ENCODE data around the gene SH3D19. TPM values are rescaled to one million over a fixed set of nuclear protein-coding genes. Genes with fewer than 3 reads are reported as not detected.

SH3D19 gene
- total RNA-seq, 4 donors from 2014 or later: 35.6 to 73.1 (median 50.5) TPM

DNA sequence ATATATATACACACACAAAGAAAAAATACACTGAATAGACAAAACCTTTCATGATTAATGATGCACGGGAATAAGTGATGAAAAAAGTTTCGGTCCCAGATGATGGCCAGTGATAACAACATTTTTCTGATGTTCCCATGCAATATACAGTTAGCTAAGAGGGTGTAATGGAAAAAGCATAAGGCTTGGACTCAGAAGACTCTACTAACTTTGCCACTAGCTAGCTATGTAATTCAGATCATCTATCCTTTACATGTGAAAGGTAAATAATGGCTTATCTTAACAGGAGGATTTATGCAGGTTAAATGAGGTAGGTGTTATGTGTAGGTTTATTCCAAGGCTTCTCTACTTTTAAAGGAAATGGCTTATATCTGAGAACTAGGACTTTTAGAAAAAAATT, 221.6 kb downstream of the SH3D19 start:
- intact Hi-C loops (cut with DNase I; ENCODE audit: low total_unique reads) (no loop called here), in situ Hi-C loops (cut with MboI; ENCODE audit: low sequenced_read_pairs in 4 of 4) (loop anchor here (25.0 kb wide), 2 partner anchors 259 to 659 kb away; partner anchors contain the start of gene GATB (in 1 of the 4))
- ATAC-seq (no peak), DNase-seq (no peak)
- H3K27me3 ChIP-seq: no peaks in the 10 kb centered on the region
- TF ChIP-seq, protein P1, sequence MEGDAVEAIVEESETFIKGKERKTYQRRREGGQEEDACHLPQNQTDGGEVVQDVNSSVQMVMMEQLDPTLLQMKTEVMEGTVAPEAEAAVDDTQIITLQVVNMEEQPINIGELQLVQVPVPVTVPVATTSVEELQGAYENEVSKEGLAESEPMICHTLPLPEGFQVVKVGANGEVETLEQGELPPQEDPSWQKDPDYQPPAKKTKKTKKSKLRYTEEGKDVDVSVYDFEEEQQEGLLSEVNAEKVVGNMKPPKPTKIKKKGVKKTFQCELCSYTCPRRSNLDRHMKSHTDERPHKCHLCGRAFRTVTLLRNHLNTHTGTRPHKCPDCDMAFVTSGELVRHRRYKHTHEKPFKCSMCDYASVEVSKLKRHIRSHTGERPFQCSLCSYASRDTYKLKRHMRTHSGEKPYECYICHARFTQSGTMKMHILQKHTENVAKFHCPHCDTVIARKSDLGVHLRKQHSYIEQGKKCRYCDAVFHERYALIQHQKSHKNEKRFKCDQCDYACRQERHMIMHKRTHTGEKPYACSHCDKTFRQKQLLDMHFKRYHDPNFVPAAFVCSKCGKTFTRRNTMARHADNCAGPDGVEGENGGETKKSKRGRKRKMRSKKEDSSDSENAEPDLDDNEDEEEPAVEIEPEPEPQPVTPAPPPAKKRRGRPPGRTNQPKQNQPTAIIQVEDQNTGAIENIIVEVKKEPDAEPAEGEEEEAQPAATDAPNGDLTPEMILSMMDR (IDR thresholded peaks at IDR 0.05 in 4 of 5, conservative IDR thresholded peaks at IDR 0.05 in 1 of 5): no peak
- TF ChIP-seq POLR2A (IDR thresholded peaks at IDR 0.05): no peak
- no peaks in the 10 kb centered on the region for H3K9me3 ChIP-seq
- H3K36me3 ChIP-seq: peaks cover 5 to 69% of the 10 kb centered on the region in 2 donors
- peaks cover 16 to 20% of the 10 kb centered on the region in 2 donors for H3K4me1 ChIP-seq
- H3K27ac ChIP-seq: no peak overlapping the region
- no peak overlapping the region for H3K4me3 ChIP-seq

DNA sequence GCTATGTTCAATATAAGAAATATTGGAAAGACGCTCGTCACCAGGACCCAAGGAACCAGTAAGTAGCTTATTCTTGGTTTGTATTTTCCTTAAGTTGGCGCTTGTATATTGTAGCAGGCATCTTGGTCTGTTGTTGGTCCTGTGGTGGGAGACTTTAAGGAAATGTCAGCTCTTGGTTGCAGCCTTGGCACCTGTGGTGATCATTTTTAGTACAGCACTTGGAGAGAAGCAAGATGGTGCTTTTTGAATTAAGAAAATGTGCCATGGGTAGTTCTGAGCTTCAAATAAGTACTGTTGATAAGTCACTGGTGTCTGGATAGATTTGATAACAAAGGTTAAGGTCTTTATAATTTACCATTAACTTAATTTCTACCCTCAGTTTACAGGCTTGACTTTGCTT, 224.9 kb downstream of the SH3D19 start:
- in situ Hi-C loops (cut with MboI; ENCODE audit: low sequenced_read_pairs in 4 of 4) (loop anchor here (25.0 kb wide), 2 partner anchors 262 to 662 kb away; partner anchors contain the start of gene GATB (in 1 of the 4)), intact Hi-C loops (cut with DNase I; ENCODE audit: low total_unique reads) (no loop called here)
- H3K4me1 ChIP-seq: peaks cover 16 to 18% of the 10 kb centered on the region in 2 donors
- no peaks in the 10 kb centered on the region for H3K9me3 ChIP-seq
- peaks cover 5 to 48% of the 10 kb centered on the region in 2 donors for H3K36me3 ChIP-seq
- H3K4me3 ChIP-seq: peak overlapping the region; percentile 77 to 89 (median 81)
- no peak for ATAC-seq
- no peaks in the 10 kb centered on the region for H3K27me3 ChIP-seq
- H3K27ac ChIP-seq: peak overlapping the region; percentile 89 to 91 (median 89)
- no peak for DNase-seq
- TF ChIP-seq, protein P1 (IDR thresholded peaks at IDR 0.05 in 4 of 5, conservative IDR thresholded peaks at IDR 0.05 in 1 of 5): no peak
- TF ChIP-seq POLR2A (IDR thresholded peaks at IDR 0.05): no peak

DNA sequence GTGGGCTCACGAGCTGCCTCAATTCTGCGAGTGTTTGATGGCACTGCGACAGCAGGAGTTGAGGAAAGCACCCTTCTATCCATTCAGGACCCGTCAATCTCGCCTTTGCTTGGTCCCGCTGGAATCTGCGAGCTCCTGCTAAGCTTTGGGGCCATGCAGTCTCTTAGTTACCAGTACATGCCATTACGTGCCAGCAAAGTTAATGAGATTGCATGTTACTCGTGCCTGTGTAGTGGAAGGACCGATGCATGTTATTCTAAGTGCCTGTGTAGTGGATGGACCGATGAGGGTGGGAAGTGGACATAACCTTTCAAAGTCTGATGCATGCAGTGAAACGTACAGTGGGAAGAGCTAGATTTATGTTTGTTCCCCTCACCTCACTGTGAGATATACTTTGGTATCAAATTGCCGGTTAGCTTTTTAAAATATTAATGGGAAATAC, 225.4 kb downstream of the SH3D19 start:
- peak overlapping the region; percentile 77 to 89 (median 81) for H3K4me3 ChIP-seq
- H3K36me3 ChIP-seq: peaks cover 5 to 43% of the 10 kb centered on the region in 2 donors
- TF ChIP-seq, protein P1 (IDR thresholded peaks at IDR 0.05 in 4 of 5, conservative IDR thresholded peaks at IDR 0.05 in 1 of 5): no peak
- no peak for TF ChIP-seq POLR2A (IDR thresholded peaks at IDR 0.05)
- peak overlapping the region; percentile 89 to 91 (median 89) for H3K27ac ChIP-seq
- H3K4me1 ChIP-seq: peaks cover 16 to 18% of the 10 kb centered on the region in 2 donors
- peak; percentile 20 to 23 for ATAC-seq
- no peaks in the 10 kb centered on the region for H3K27me3 ChIP-seq
- in situ Hi-C loops (cut with MboI; ENCODE audit: low sequenced_read_pairs in 4 of 4): loop anchor here (10.0 to 25.0 kb wide), 4 partner anchors 262 to 1687 kb away; partner anchors contain the start of genes GATB (in 2 of the 4), ARFIP1 (in 1 of the 4) and TIGD4 (in 1 of the 4)
- DNase-seq: peak in 1 of 2 donors; percentile 6
- H3K9me3 ChIP-seq: no peaks in the 10 kb centered on the region
- intact Hi-C loops (cut with DNase I; ENCODE audit: low total_unique reads): loop anchor here (1.0 to 5.0 kb wide), 4 partner anchors 85 to 1682 kb away; partner anchors contain the start of genes GATB, LRBA and SH3D19

DNA sequence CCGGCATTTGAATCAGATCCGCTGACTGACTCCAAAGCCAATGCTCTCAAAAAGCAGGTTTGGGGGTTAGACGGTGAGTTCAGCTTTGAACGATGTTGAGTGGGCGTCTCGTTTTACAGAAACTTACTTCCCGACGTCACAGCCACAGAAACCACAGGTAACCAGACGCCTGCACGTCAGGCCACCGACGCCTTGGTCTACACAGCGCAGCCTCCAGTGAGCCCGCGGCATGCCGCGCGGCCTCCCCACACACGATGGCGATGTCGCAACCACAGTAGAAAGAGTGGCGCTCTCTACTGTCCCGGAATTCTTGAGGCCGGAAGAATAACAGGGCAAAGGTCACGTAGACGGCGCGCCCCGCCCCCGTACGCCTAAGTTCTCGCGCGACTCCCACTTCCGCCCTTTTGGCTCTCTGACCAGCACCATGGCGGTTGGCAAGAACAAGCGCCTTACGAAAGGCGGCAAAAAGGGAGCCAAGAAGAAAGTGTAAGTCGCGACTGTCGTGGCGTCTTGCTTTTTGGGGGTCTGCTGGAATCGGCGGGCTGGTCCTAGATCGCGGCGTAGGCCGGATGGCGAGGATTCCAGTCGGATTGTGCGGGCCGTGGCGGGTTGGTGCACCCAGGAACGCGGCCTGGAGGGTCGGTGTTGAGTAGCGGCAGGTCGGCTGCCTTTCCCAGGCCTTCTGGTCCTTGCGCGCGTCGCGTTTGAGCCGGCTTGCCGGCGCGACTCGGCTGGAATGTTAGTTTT, 226.0 kb downstream of the SH3D19 start, which contains the start of gene RPS3A:
RPS3A (plus strand) TSS at position 400 of the 747 bp plus-strand sequence; CDS start at position 425, 25 bp downstream.
- H3K27me3 ChIP-seq: no peaks in the 10 kb centered on the region
- peak within 1 kb of the TSS; percentile 77 to 89 (median 81) for H3K4me3 ChIP-seq
- intact Hi-C loops (cut with DNase I; ENCODE audit: low total_unique reads): loop anchor here (1.0 to 5.0 kb wide), 4 partner anchors 84 to 1683 kb away; partner anchors contain the start of genes GATB, LRBA and SH3D19
- H3K27ac ChIP-seq: peak within 1 kb of the TSS; percentile 89 to 91 (median 89)
- H3K36me3 ChIP-seq: peaks cover 4 to 37% of the 10 kb centered on the region in 2 donors
- no peaks in the 10 kb centered on the region for H3K9me3 ChIP-seq
- H3K4me1 ChIP-seq: peaks cover 16 to 18% of the 10 kb centered on the region in 2 donors
- in situ Hi-C loops (cut with MboI; ENCODE audit: low sequenced_read_pairs in 4 of 4): loop anchor here in 2 of 4 donors (10.0 to 25.0 kb wide), 3 partner anchors 663 to 1688 kb away; partner anchors contain the start of genes ARFIP1 (in 1 of the 2), GATB (in 1 of the 2) and TIGD4 (in 1 of the 2)
- peak; percentile 93 to 96 for DNase-seq
- ATAC-seq: peak; percentile 97 to 98
- peak; percentile 80 for TF ChIP-seq POLR2A (IDR thresholded peaks at IDR 0.05)
- TF ChIP-seq, protein P1 (IDR thresholded peaks at IDR 0.05 in 4 of 5, conservative IDR thresholded peaks at IDR 0.05 in 1 of 5): peak; percentile 55 to 87 (median 75)
